Subcutaneous adipose tissue (tissue), 4 donors: ENCODE data around the gene MARCKSL1. TPM values are rescaled to one million over a fixed set of nuclear protein-coding genes. Genes with fewer than 3 reads are reported as not detected.

Experiments used
- total RNA-seq, 4 donors: library from RNA; depleted of rRNA; stranded (reverse); fragments of >200 nt; gene quantifications; one replicate each; pipeline ENCODE4 v1.1.0, GENCODE V29; 2016
- TF ChIP-seq, protein P1 (sequence below): fragments of 450-650 bp; IDR thresholded peaks from one replicate; pipeline ENCODE4 v1.5.1; 2016; ENCODE audit warnings: low read depth, mild to moderate bottlenecking, control low read depth, antibody characterized with exemption, moderate library complexity

MARCKSL1 gene
- total RNA-seq, 4 donors from 2014 or later: 4.2 to 10.3 (median 7.4) TPM

DNA sequence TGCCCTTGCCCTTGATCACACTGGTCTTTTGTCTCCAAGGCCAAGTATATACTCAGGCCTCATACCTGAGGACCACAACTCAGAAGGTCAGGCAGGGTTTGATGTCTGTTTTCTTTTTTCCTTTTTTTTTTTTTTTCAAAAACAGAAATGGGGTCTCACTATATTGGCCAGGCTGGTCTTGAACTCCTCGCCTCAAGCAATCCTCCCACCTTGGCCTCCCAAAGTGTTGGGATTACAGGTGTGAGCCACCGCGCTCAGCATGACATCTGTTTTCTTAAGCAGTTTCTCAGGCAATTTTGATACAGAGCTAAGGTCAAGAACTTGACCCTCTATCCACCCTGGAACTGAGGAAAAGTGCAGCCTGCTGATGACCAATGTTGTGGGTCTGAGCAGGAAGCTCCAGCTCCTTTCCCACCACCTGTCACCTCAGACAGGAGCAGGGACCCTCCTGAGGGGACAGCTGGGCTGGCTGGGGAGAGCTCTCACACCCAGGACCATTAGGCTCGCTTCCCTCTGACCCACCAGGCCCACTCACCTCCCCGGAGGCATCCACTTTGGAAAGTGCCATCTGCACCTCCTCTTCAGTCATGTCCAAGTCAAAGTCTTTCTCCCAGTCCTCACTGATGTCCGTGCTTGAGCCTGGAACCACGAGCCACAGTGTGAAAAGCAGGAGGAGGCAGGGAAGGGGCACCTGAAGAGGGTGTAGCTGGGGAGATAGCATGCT is 32.0 kb upstream of the MARCKSL1 start:
- TF ChIP-seq, protein P1, sequence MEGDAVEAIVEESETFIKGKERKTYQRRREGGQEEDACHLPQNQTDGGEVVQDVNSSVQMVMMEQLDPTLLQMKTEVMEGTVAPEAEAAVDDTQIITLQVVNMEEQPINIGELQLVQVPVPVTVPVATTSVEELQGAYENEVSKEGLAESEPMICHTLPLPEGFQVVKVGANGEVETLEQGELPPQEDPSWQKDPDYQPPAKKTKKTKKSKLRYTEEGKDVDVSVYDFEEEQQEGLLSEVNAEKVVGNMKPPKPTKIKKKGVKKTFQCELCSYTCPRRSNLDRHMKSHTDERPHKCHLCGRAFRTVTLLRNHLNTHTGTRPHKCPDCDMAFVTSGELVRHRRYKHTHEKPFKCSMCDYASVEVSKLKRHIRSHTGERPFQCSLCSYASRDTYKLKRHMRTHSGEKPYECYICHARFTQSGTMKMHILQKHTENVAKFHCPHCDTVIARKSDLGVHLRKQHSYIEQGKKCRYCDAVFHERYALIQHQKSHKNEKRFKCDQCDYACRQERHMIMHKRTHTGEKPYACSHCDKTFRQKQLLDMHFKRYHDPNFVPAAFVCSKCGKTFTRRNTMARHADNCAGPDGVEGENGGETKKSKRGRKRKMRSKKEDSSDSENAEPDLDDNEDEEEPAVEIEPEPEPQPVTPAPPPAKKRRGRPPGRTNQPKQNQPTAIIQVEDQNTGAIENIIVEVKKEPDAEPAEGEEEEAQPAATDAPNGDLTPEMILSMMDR: no peak

DNA sequence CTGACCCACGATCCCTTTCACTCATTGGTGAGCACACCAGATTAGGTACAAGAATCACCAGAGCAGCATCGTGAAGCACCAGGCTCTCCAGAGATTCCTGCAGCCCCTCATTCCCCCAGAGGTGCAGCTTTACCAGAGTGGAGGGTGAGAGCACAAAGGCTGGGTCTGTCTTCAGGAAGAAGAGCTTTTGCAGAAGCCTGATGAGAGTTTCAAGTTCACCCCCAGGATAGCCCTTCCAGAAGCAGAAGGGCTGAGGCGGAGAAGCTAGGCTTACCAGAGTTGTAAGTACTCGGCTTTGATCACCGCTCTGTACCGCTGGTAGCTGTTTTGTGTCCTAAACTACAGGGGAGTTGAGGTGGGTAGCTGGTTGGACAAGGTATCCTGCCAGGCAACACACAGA is 29.4 kb upstream of the MARCKSL1 start:
- TF ChIP-seq, protein P1: no peak

DNA sequence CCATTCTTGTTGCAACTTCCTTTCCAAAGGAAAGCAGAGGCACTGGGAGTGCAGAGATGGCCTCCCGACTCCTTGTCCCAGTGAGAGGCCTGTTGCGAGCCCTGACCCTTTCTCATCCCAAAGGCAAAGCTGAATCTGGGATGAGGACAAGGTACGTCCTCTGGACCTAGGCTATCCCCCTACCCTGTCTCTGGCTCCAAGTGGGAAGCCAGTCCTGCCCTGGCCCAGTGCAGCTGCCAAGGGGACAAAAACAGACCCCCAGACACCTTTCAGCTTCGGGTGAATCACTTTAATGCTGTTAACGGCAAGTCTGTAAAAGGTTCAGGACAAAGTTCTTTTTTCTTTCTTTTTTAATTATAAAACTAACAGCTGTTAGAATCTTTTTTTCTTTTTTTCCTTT is 28.8 kb upstream of the MARCKSL1 start:
- TF ChIP-seq, protein P1: no peak

DNA sequence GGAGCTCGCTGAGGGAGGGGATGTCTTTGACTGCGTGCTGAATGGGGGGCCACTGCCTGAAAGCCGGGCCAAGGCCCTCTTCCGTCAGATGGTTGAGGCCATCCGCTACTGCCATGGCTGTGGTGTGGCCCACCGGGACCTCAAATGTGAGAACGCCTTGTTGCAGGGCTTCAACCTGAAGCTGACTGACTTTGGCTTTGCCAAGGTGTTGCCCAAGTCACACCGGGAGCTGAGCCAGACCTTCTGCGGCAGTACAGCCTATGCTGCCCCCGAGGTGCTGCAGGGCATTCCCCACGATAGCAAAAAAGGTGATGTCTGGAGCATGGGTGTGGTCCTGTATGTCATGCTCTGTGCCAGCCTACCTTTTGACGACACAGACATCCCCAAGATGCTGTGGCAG is 27.7 kb upstream of the MARCKSL1 start:
- TF ChIP-seq, protein P1: no peak

DNA sequence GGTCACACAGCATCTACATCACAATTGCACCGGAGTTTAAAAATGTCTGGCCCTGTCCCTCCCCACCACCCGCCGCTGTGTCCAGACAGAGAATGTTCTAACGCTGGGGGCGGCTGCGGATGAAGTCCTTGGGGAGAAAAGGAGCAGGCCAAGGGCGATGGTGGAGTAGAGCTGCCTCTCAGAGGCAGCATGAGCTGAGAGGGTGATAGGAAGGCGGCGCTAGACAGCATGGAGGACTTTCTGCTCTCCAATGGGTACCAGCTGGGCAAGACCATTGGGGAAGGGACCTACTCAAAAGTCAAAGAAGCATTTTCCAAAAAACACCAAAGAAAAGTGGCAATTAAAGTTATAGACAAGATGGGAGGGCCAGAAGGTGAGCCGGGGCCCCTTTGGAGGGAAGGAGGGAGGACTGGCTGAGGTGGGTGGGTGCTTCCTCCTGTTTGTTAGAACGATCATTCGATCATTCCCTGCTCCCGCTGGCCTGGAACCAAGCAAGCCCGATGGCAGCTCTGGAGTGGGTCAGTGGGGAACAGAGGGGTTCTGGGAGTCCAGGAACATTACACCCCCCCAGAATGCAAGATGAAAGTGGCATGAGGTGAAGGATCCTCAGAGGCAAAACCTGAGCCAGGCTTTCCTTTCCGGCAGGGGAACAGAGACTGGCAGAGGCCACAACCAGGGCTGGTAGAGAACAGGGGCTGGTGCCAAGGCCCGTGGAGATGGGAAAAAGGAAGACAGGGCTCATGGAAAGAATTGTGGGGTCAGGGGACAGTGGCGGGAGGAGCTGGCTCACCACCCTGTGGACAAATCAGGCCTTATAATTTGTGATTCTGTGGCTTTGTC is 26.7 kb upstream of the MARCKSL1 start, which contains the start of the genes FAM229A and TSSK3:
FAM229A (minus strand) TSS at position 12 of the 840 bp plus-strand sequence. CDS start 394 bp downstream, outside the sequence.
TSSK3 (plus strand) TSS at position 66 of the 840 bp plus-strand sequence; CDS start at position 229, 163 bp downstream.
- TF ChIP-seq, protein P1: no peak

DNA sequence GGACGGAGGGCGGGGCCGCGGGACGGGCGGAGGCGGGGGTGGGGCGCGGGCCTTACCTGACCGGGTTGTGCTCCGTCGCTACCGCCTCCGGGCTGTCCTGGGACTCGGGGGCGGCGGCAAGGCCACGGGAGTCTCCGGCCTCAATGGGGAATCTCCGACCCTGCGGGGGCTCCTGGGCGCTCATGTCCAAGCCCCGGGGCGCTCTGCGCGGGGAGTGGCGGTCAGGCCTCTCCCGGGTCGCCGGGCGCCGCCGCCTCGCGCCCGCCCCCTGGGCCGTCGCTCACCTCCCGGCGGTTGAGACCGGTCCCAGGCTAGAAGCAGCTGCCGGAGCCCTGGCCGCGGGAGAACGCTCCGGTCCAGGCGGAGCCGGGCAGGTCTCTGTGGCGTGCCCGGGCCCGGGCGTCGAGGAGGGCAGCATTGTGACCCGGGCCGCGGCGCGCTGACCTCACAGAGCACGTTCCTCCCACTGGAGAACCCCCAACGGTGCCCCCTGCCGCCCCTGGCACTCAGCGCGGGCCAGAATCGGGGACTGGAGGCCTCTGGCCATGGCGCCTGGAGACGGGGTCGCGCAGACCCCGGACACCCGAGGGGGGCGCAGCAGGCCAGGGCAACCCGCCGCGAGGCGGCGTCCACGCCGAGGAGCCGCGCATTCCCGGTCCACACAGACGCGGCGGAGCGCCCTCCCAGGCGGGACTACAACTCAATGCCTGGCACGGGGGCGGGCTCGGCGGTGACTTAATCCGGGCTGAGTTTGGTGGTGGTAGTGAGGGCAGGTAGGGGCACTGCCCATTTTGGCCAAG is 25.8 kb upstream of the MARCKSL1 start:
- TF ChIP-seq, protein P1: no peak
